ENCODE data around the gene ME1.
"Not testable (repeated sequence)": the region's sequence is repeated elsewhere in the genome, so short reads cannot be mapped to it uniquely, and the experiment has no call there.

ME1 gene

GRCh38 chr6:83193747-83194566 lies 236.9 kb downstream of the ME1 start:
- Histone ChIP-seq H3K9me3 (ENCODE audit: insufficient read depth, low read depth, low read length) (no peaks in the 10 kb centered on the region), H3K79me2 (ENCODE audit: insufficient read depth, low read length) (peaks cover 42% of the 10 kb centered on the region), H3K4me3 (ENCODE audit: low read length, poor library complexity, severe bottlenecking) (peak overlapping the region; percentile 92), H3K4me2 (ENCODE audit: low read depth, low read length, poor library complexity, severe bottlenecking) (peak overlapping the region; percentile 83), H3K27me3 (ENCODE audit: insufficient read depth, low read length, poor library complexity, severe bottlenecking) (no peaks in the 10 kb centered on the region), H2AFZ (ENCODE audit: low read length) (peak overlapping the region; percentile 94), H3F3A (ENCODE audit: low read depth) (no peaks in the 10 kb centered on the region), H3K9me2 (replicated peaks; ENCODE audit: low read depth, low read length) (no peaks in the 10 kb centered on the region), H3K36me3 (ENCODE audit: insufficient read depth, low read length) (no peaks in the 10 kb centered on the region), H3K4me1 (ENCODE audit: insufficient read depth, low read length, poor library complexity, severe bottlenecking) (peaks cover 34% of the 10 kb centered on the region), H4K20me1 (ENCODE audit: insufficient read depth, low read length, poor library complexity, severe bottlenecking) (peaks cover 6% of the 10 kb centered on the region), H3K9ac (ENCODE audit: low read depth, low read length, poor library complexity, severe bottlenecking) (peak overlapping the region; percentile 79)
- no peak for TF ChIP-seq EZH2phosphoT487 (IDR thresholded peaks at IDR 0.05; ENCODE audit: borderline replicate concordance)
- no peak for TF ChIP-seq CTCF (conservative IDR thresholded peaks at IDR 0.05; ENCODE audit: low read length)

DNA sequence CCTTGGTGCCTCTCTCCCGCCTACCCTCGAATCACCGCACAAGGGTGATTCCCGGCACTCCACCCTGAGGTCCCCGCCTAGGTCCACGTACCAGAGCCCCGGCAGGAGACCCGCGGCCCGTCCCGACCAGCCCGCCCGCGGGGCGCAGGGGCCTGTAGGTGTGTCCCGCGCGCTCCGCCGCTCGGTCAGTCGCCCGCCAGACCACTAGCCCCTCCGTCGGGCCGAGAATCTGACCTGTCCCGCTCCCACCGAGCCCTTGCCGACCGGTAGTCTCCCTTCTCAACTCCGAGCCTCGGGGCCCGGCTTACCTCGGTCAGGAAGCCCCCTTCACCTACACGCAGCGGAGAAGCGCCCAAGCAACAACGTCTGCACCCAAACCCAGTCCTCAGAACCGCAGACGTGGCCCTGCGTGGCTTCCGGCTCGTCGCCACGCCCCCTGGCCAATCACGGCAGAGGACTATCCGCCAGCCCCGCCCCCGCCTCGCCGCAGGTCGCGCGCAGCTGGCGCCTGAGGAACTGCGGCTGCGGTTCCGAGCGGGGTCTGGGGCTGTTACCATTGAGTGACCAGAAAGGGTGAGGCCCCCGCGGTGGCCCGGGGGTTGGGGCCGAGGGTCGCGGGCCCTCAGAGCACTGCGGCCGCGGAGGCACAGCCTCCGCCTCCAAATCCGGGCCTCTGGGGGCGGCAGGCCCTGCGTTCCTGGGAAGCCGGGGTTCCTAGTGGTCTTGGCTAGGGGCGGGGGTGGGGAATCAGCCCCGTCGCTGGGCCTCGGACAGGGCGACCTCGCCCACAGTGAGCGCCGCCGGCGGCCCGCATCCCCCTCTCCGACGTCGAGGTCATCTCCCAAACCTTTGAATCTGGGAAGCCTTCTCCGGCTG lies 237.7 kb downstream of the ME1 start, which contains the start of the genes PGM3 and RWDD2A:
Gene PGM3, minus strand, starts transcription at position 395 of the 876 bp plus-strand sequence. CDS start 2,253 bp downstream, outside the sequence.
Gene RWDD2A, plus strand, starts transcription at position 487 of the 876 bp plus-strand sequence. CDS start 1,095 bp downstream, outside the sequence.
- Histone ChIP-seq H2AFZ (ENCODE audit: low read length) (peak within 1 kb of the TSS; percentile 94), H3K4me1 (ENCODE audit: insufficient read depth, low read length, poor library complexity, severe bottlenecking) (peaks cover 39% of the 10 kb centered on the region), H4K20me1 (ENCODE audit: insufficient read depth, low read length, poor library complexity, severe bottlenecking) (peaks cover 6% of the 10 kb centered on the region), H3K9me2 (replicated peaks; ENCODE audit: low read depth, low read length) (no peaks in the 10 kb centered on the region), H3K27me3 (ENCODE audit: insufficient read depth, low read length, poor library complexity, severe bottlenecking) (no peaks in the 10 kb centered on the region), H3K79me2 (ENCODE audit: insufficient read depth, low read length) (peaks cover 42% of the 10 kb centered on the region), H3K36me3 (ENCODE audit: insufficient read depth, low read length) (no peaks in the 10 kb centered on the region), H3F3A (ENCODE audit: low read depth) (no peaks in the 10 kb centered on the region), H3K4me3 (ENCODE audit: low read length, poor library complexity, severe bottlenecking) (peak within 1 kb of the TSS; percentile 92), H3K4me2 (ENCODE audit: low read depth, low read length, poor library complexity, severe bottlenecking) (peak within 1 kb of the TSS; percentile 83), H3K9ac (ENCODE audit: low read depth, low read length, poor library complexity, severe bottlenecking) (peak within 1 kb of the TSS; percentile 79), H3K9me3 (ENCODE audit: insufficient read depth, low read depth, low read length) (no peaks in the 10 kb centered on the region)
- TF ChIP-seq CTCF (conservative IDR thresholded peaks at IDR 0.05; ENCODE audit: low read length) = no peak
- TF ChIP-seq EZH2phosphoT487 (IDR thresholded peaks at IDR 0.05; ENCODE audit: borderline replicate concordance) = no peak

DNA sequence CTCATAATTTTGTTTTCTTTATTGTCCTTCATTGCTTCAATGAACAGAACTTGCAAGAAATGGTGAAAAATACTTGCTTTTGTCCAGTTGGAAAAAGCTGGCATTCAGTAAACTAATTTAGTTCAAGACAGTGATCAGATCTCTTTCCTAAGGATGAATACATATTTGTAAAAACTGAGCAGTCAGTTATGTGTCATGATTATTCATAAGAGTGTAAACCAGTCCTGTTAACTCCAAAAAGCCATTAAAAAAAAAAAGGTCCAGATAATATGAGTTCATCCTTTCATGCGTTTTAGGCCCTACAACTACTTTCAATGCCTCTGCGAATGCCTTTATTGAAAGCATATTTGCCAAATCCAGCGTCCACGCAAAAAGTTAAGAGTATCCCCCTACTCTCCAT lies 238.4 kb downstream of the ME1 start:
- H2AFZ ChIP-seq (ENCODE audit: low read length) = peak overlapping the region; percentile 94
- no peak for TF ChIP-seq EZH2phosphoT487 (IDR thresholded peaks at IDR 0.05; ENCODE audit: borderline replicate concordance)
- no peak for TF ChIP-seq CTCF (conservative IDR thresholded peaks at IDR 0.05; ENCODE audit: low read length)
- H4K20me1 ChIP-seq (ENCODE audit: insufficient read depth, low read length, poor library complexity, severe bottlenecking) = peaks cover 6% of the 10 kb centered on the region
- H3K4me3 ChIP-seq (ENCODE audit: low read length, poor library complexity, severe bottlenecking) = peak overlapping the region; percentile 92
- H3K79me2 ChIP-seq (ENCODE audit: insufficient read depth, low read length) = peaks cover 42% of the 10 kb centered on the region
- H3K4me2 ChIP-seq (ENCODE audit: low read depth, low read length, poor library complexity, severe bottlenecking) = peak overlapping the region; percentile 83
- H3F3A ChIP-seq (ENCODE audit: low read depth) = no peaks in the 10 kb centered on the region
- H3K9me3 ChIP-seq (ENCODE audit: insufficient read depth, low read depth, low read length) = no peaks in the 10 kb centered on the region
- peaks cover 39% of the 10 kb centered on the region for H3K4me1 ChIP-seq (ENCODE audit: insufficient read depth, low read length, poor library complexity, severe bottlenecking)
- no peaks in the 10 kb centered on the region for H3K27me3 ChIP-seq (ENCODE audit: insufficient read depth, low read length, poor library complexity, severe bottlenecking)
- H3K36me3 ChIP-seq (ENCODE audit: insufficient read depth, low read length) = no peaks in the 10 kb centered on the region
- H3K9ac ChIP-seq (ENCODE audit: low read depth, low read length, poor library complexity, severe bottlenecking) = peak overlapping the region; percentile 79
- no peaks in the 10 kb centered on the region for H3K9me2 ChIP-seq (replicated peaks; ENCODE audit: low read depth, low read length)

GRCh38 chr6:83191974-83192373 lies 238.9 kb downstream of the ME1 start:
- not testable (repeated sequence) for H4K20me1 ChIP-seq (ENCODE audit: insufficient read depth, low read length, poor library complexity, severe bottlenecking); H3F3A ChIP-seq (ENCODE audit: low read depth); H3K27me3 ChIP-seq (ENCODE audit: insufficient read depth, low read length, poor library complexity, severe bottlenecking); H3K9me2 ChIP-seq (replicated peaks; ENCODE audit: low read depth, low read length); H2AFZ ChIP-seq (ENCODE audit: low read length); H3K9me3 ChIP-seq (ENCODE audit: insufficient read depth, low read depth, low read length); H3K36me3 ChIP-seq (ENCODE audit: insufficient read depth, low read length)
- Histone ChIP-seq H3K79me2 (ENCODE audit: insufficient read depth, low read length) (peaks cover 42% of the 10 kb centered on the region), H3K4me2 (ENCODE audit: low read depth, low read length, poor library complexity, severe bottlenecking) (peak overlapping the region; percentile 83), H3K9ac (ENCODE audit: low read depth, low read length, poor library complexity, severe bottlenecking) (peak overlapping the region; percentile 79), H3K4me1 (ENCODE audit: insufficient read depth, low read length, poor library complexity, severe bottlenecking) (peaks cover 39% of the 10 kb centered on the region), H3K4me3 (ENCODE audit: low read length, poor library complexity, severe bottlenecking) (peak overlapping the region; percentile 92)
